Measurements from ENCODE around the gene SELL.
"Not testable (repeated sequence)": the region's sequence is repeated elsewhere in the genome, so short reads cannot be mapped to it uniquely, and the experiment has no call there.

The SELL gene

DNA sequence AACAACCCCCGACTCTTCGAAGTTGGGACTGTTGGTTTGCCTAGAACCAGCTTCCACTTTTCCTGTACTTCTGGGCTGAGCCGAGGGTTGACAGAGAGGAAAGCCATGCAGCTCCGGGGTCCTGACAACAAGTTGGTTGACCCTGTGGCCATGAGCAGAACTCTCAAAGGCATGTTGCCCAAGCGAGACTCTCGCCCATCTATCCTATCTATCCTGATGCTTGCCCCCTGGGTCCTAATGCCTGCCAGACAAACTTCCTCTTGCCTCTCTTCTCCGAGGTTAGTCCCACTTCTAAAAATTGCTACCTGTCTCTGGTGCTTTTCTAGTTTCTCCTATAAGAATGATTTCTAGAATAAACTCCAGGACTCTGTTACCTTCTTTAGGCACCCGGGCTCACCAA is 48.7 kb downstream of the SELL start:
- DNase-seq: not testable (repeated sequence)

DNA sequence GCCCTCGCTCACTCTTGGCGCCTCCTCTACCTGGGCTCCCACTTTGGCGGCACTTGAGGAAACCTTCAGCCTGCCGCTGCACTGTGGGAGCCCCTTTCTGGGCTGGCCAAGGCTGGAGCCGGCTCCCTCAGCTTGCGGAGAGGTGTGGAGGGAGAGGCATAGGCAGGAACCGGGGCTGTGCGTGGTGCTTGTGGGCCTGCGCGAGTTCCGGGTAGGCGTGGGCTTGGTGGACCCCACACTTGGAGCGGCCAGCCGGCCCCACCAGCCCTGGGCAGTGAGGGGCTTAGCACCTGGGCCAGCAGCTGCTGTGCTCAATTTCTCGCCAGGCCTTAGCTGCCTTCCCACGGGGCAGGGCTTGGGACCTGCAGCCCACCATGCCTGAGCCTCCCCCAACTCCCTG is 50.4 kb downstream of the SELL start:
- not testable (repeated sequence) for DNase-seq

DNA sequence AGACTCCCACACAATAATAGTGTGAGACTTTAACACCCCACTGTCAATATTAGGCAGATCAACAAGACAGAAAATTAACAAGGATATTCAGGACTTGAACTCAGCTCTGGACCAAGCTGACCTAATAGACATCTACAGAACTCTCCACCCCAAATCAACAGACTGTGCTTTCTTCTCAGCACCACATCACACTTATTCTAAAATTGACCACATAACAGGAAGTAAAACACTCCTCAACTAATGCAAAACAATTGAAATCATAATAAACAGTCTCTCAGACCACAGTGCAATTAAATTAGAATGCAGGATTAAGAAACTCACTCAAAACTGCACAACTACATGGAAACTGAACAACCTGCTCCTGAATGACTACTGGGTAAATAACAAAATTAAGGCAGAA is 52.6 kb downstream of the SELL start:
- DNase-seq: not testable (repeated sequence)

- no peak for DNase-seq
Observed at GRCh38 chr1:169653873-169654272, 57.5 kb downstream of the SELL start.

DNA sequence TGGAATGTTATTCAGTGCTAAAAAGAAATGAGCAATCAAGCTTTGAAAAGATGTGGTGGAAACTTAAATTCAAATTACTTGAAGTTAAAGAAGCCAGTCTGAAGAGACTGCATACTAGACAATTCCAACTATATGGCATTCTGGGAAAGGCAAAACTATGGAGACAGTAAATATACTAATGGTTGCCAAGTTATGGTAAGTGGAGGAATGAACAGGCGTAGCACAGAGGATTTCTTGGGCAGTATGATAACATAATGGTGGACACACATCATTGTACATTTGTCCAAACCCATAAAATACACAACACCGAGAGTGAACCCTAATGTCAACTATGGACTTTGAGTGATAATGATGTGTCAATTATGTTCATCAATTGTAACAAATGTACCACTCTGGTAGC is 60.4 kb downstream of the SELL start:
- no peak for DNase-seq

DNA sequence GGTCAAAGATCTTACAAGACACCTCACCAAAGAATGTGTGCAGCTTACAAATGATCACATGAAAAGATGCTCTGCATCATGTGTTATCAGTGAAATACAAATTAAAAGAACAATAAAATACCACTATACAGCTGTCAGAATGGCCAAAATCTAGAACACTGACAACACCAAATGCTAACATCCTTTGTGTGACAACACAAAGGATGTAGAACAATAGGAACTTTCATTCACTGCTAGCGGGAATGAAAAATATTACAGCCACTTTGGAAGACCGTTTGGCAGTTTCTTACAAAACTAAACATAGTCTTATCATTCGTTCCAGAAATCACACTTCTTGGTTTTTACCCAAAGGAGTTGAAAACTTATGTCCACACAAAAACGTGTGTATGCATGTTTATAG is 60.9 kb downstream of the SELL start:
- DNase-seq: no peak

DNA sequence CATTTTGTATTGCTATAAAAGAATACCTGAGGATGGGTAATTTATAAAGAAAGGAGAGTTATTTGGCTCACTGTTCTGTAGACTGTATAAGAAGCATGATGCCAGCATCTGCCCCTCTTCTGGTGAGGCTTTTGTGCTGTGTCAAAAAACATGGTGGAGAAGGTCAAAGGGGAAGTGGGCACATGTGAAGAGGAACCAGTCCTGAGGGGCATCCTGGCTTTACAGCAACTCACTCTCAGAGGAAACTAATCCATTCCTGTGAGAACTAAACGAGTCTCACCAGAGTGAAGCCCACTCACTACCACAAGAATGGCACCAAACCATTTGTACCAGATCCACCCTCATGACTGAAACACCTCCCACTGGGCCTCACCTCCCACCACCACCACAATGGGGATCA is 62.7 kb downstream of the SELL start:
- no peak for DNase-seq

DNA sequence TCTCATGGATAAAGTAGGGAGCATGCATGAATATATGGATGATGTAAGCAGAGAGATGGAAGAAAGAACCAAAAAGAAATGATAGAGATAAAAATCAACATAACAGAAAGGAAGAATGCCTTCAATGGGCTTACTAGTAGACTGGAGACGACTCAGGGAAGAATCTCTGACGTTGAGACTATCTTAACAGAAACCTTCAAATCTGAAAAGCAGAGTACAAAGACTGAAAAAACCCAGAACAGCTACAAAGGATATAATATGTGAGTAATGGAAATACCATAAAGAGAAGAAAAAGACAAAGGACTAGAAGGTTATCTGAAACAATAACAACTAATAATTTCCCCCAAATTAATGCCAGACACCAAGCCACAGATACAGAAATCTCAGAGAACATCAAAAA is 63.2 kb downstream of the SELL start:
- no peak for DNase-seq

GRCh38 chr1:169647512-169647911 is 63.9 kb downstream of the SELL start:
- no peak for DNase-seq

- DNase-seq: no peak
Observed at GRCh38 chr1:169644297-169644696, 67.1 kb downstream of the SELL start.
